H1 (cell line): ENCODE results near the gene XPNPEP1. TPM values are rescaled to one million over a fixed set of nuclear protein-coding genes. Genes with fewer than 3 reads are reported as not detected.

Experiments used
- CTCF ChIA-PET: fragments of 300-600 bp; sonication (Branson Sonifier 250); formaldehyde crosslinking; loops from one replicate; lab custom pipeline; 2021; ENCODE audit not compliant: partially characterized antibody; lab: Charles Lee
- POLR2A ChIA-PET: fragments of 300-600 bp; sonication (Branson Sonifier 250); formaldehyde crosslinking; loops from one replicate; lab custom pipeline; 2021; ENCODE audit warnings: inconsistent platforms; ENCODE audit not compliant: partially characterized antibody; lab: Charles Lee
- DNase-seq, 2 experiments: peaks; one replicate each; pipeline versions ENCODE4 v3.0.0 to v3.0.0-alpha.2; 2010 to 2022; ENCODE audit warnings: low spot score in 2 of 2, low read depth in 1 of 2, mixed read lengths in 1 of 2
- FAIRE-seq: peaks from 2 replicates; lab custom pipeline; 2011; peaks lifted over from hg19 to GRCh38; lab: Jason Lieb, UNC
- H2AFZ ChIP-seq: 2 replicates; pipeline ENCODE4 v1.8.1; 2012; ENCODE audit warnings: low read length, inconsistent platforms
- H2AK5ac ChIP-seq: 2 replicates; pipeline ENCODE4 v1.6.1; 2013; ENCODE audit warnings: low read depth, low read length
- H2BK120ac ChIP-seq: replicated peaks from 2 replicates; pipeline ENCODE3; 2013; ENCODE audit warnings: low read depth, low read length, inconsistent platforms
- H2BK12ac ChIP-seq: 2 replicates; pipeline ENCODE4 v1.6.1; 2013; ENCODE audit warnings: low read depth, low read length
- H2BK15ac ChIP-seq: 2 replicates; pipeline ENCODE4 v1.6.1; 2013; ENCODE audit warnings: low read length
- H2BK20ac ChIP-seq: 2 replicates; pipeline ENCODE4 v1.6.1; 2013; ENCODE audit warnings: low read length
- H2BK5ac ChIP-seq: 2 replicates; pipeline ENCODE4 v1.6.1; 2013; ENCODE audit warnings: low read depth, low read length
- H3K14ac ChIP-seq: 2 replicates; pipeline ENCODE4 v1.6.1; 2013; ENCODE audit warnings: inconsistent platforms; ENCODE audit not compliant: insufficient read length
- H3K18ac ChIP-seq: 2 replicates; pipeline ENCODE4 v1.6.1; 2013; ENCODE audit warnings: low read length; ENCODE audit errors: extremely low read depth
- H3K23ac ChIP-seq: 2 replicates; pipeline ENCODE4 v1.6.1; 2013; ENCODE audit warnings: inconsistent platforms; ENCODE audit not compliant: insufficient read length
- H3K23me2 ChIP-seq: 2 replicates; pipeline ENCODE4 v1.6.1; 2013; ENCODE audit warnings: low read depth, low read length
- H3K27ac ChIP-seq: 2 replicates; pipeline ENCODE4 v1.6.1; 2011; ENCODE audit warnings: low read depth, low read length, inconsistent platforms
- H3K27me3 ChIP-seq, 4 experiments: replicated peaks in 1 of 4; 1 replicate in 1 of 4; 2 replicates in 3 of 4; pipeline versions ENCODE4 v1.6.1 to v1.8.1; 2011 to 2013; ENCODE audit warnings: low read length in 3 of 4, mild to moderate bottlenecking in 3 of 4, inconsistent platforms in 2 of 4, mixed read lengths in 2 of 4, moderate library complexity in 1 of 4; ENCODE audit not compliant: control insufficient read depth in 3 of 4, insufficient read depth in 3 of 4; ENCODE audit errors: extremely low read depth in 1 of 4
- H3K36me3 ChIP-seq, 4 experiments: 2 replicates each; pipeline versions ENCODE4 v1.6.1 to v1.8.1; 2011 to 2013; ENCODE audit warnings: mild to moderate bottlenecking in 4 of 4, low read length in 3 of 4, moderate library complexity in 2 of 4, control low read depth in 1 of 4, inconsistent platforms in 1 of 4; ENCODE audit not compliant: insufficient read depth in 4 of 4, control insufficient read depth in 2 of 4
- H3K4ac ChIP-seq: replicated peaks from 2 replicates; pipeline ENCODE3; 2013; ENCODE audit warnings: low read length, low read depth, mixed read lengths, inconsistent platforms; ENCODE audit not compliant: insufficient read length
- H3K4me1 ChIP-seq, 4 experiments: replicated peaks in 1 of 4; 1 replicate in 1 of 4; 2 replicates in 3 of 4; pipeline versions ENCODE4 v1.6.1 to v1.8.1; 2011 to 2013; ENCODE audit warnings: low read length in 3 of 4, inconsistent platforms in 2 of 4, mixed read lengths in 1 of 4; ENCODE audit not compliant: insufficient read depth in 4 of 4, control insufficient read depth in 3 of 4
- H3K4me2 ChIP-seq, 2 experiments: 2 replicates each; pipeline versions ENCODE4 v1.6.1 to v1.8.1; 2011 to 2013; ENCODE audit warnings: low read depth in 2 of 2, low read length in 2 of 2, control low read depth in 1 of 2, inconsistent platforms in 1 of 2, mild to moderate bottlenecking in 1 of 2; ENCODE audit not compliant: insufficient read depth in 1 of 2
- H3K4me3 ChIP-seq, 4 experiments: fragments of 200-600, 300-600 bp in 1 of 4; sonication (generic), shearing (Covaris generic), sonication (Bioruptor Twin) in 1 of 4; 2 replicates each; pipeline versions ENCODE4 v1.5.1 to v1.8.1; 2011 to 2016; ENCODE audit warnings: low read length in 4 of 4, low read depth in 3 of 4, control low read depth in 2 of 4, inconsistent platforms in 2 of 4, mild to moderate bottlenecking in 2 of 4, mixed read lengths in 1 of 4, moderate library complexity in 1 of 4; ENCODE audit not compliant: insufficient read depth in 2 of 4; ENCODE audit errors: extremely low read depth in 1 of 4
- H3K56ac ChIP-seq: replicated peaks from 2 replicates; pipeline ENCODE3; 2013; ENCODE audit warnings: low read depth, mild to moderate bottlenecking, mixed read lengths, low read length, inconsistent platforms; ENCODE audit not compliant: insufficient read length
- H3K79me1 ChIP-seq: 2 replicates; pipeline ENCODE4 v1.6.1; 2013; ENCODE audit warnings: low read depth, low read length, control low read depth
- H3K79me2 ChIP-seq, 2 experiments: 2 replicates each; pipeline versions ENCODE4 v1.6.1 to v1.8.1; 2012 to 2013; ENCODE audit warnings: low read length in 2 of 2, mild to moderate bottlenecking in 2 of 2, inconsistent platforms in 1 of 2; ENCODE audit not compliant: insufficient read depth in 2 of 2, control insufficient read depth in 1 of 2
- H3K9ac ChIP-seq, 4 experiments: replicated peaks in 1 of 4; 1 replicate in 1 of 4; 2 replicates in 3 of 4; pipeline versions ENCODE4 v1.6.1 to v1.8.1; 2011 to 2013; ENCODE audit warnings: low read depth in 3 of 4, low read length in 3 of 4, control low read depth in 2 of 4, mild to moderate bottlenecking in 2 of 4, moderate library complexity in 2 of 4, inconsistent platforms in 1 of 4; ENCODE audit errors: extremely low read depth in 1 of 4
- H3K9me3 ChIP-seq, 2 experiments: 2 replicates each; pipeline versions ENCODE4 v1.6.1 to v1.8.1; 2012 to 2013; ENCODE audit warnings: mild to moderate bottlenecking in 2 of 2, moderate library complexity in 2 of 2, control low read depth in 1 of 2, inconsistent platforms in 1 of 2, low read depth in 1 of 2, low read length in 1 of 2, mixed read lengths in 1 of 2; ENCODE audit not compliant: insufficient read depth in 2 of 2
- H4K20me1 ChIP-seq, 2 experiments: replicated peaks in 1 of 2; 2 replicates each; pipeline versions ENCODE3 to v1.8.1; 2011 to 2013; ENCODE audit warnings: inconsistent platforms in 2 of 2, low read length in 2 of 2, mild to moderate bottlenecking in 1 of 2; ENCODE audit not compliant: insufficient read depth in 2 of 2, control insufficient read depth in 1 of 2
- H4K5ac ChIP-seq: 2 replicates; pipeline ENCODE4 v1.6.1; 2013; ENCODE audit warnings: low read length, low read depth, mixed read lengths, inconsistent platforms; ENCODE audit not compliant: insufficient read length
- H4K8ac ChIP-seq: 2 replicates; pipeline ENCODE4 v1.8.0; 2013; ENCODE audit warnings: mild to moderate bottlenecking, moderate library complexity, low read length, inconsistent platforms; ENCODE audit not compliant: insufficient read depth; ENCODE audit errors: extremely low read depth
- H4K91ac ChIP-seq: replicated peaks from 2 replicates; pipeline ENCODE3; 2013; ENCODE audit warnings: low read length, mixed read lengths, inconsistent platforms; ENCODE audit not compliant: insufficient read length
- ASH2L ChIP-seq: fragments of 200-600, 300-600 bp; sonication (generic); IDR thresholded peaks from one replicate; pipeline ENCODE4 v1.7.1; 2017; ENCODE audit warnings: low read length
- ATF3 ChIP-seq: IDR thresholded peaks from 2 replicates; pipeline ENCODE4 v1.6.1; 2011; ENCODE audit warnings: low read depth, mild to moderate bottlenecking, low read length; ENCODE audit not compliant: insufficient read depth
- CBX5 ChIP-seq: fragments of 300-800, 300-1000 bp; sonication (generic); IDR thresholded peaks from 2 replicates; pipeline ENCODE4 v1.7.1; 2016; ENCODE audit warnings: antibody characterized with exemption, low read length, low read depth
- CHD2 ChIP-seq: IDR thresholded peaks from 2 replicates; pipeline ENCODE4 v1.6.1; 2012; ENCODE audit warnings: low read length, improper control_type of control experiment
- FOSL1 ChIP-seq: IDR thresholded peaks from 2 replicates; pipeline ENCODE4 v1.6.1; 2011; ENCODE audit warnings: mild to moderate bottlenecking, low read depth, low read length, moderate library complexity; ENCODE audit not compliant: insufficient read depth
- JUND ChIP-seq: IDR thresholded peaks from 2 replicates; pipeline ENCODE4 v1.6.1; 2011; ENCODE audit warnings: mild to moderate bottlenecking, improper control_type of control experiment, low read length
- NRF1 ChIP-seq: IDR thresholded peaks from 2 replicates; pipeline ENCODE4 v1.6.1; 2011; ENCODE audit warnings: mild to moderate bottlenecking, low read depth, low read length, improper control_type of control experiment
- PHF8 ChIP-seq: fragments of 200-600 bp; sonication (generic); conservative IDR thresholded peaks from 2 replicates; pipeline ENCODE4 v1.7.1; 2012; ENCODE audit warnings: low read depth, mild to moderate bottlenecking, inconsistent platforms, low read length, moderate library complexity
- POLR2A ChIP-seq, 2 experiments: IDR thresholded peaks; 1 replicate in 1 of 2; 2 replicates in 1 of 2; pipeline ENCODE4 v1.6.1; 2011; ENCODE audit warnings: low read depth in 2 of 2, low read length in 2 of 2, mild to moderate bottlenecking in 2 of 2; ENCODE audit errors: control extremely low read depth in 1 of 2
- POU5F1 ChIP-seq: IDR thresholded peaks from 2 replicates; pipeline ENCODE4 v1.6.1; 2011; ENCODE audit warnings: low read depth, mild to moderate bottlenecking, low read length, moderate library complexity
- RAD21 ChIP-seq, 2 experiments: IDR thresholded peaks in 1 of 2; conservative IDR thresholded peaks in 1 of 2; 2 replicates each; pipeline ENCODE4 v1.6.1; 2011; ENCODE audit warnings: low read depth in 2 of 2, low read length in 2 of 2, improper control_type of control experiment in 1 of 2, inconsistent platforms in 1 of 2, mild to moderate bottlenecking in 1 of 2, moderate library complexity in 1 of 2
- SIX5 ChIP-seq: IDR thresholded peaks from 2 replicates; pipeline ENCODE4 v1.6.1; 2011; ENCODE audit warnings: mild to moderate bottlenecking, low read depth, low read length
- SP4 ChIP-seq: IDR thresholded peaks from 2 replicates; pipeline ENCODE4 v1.6.1; 2012; ENCODE audit warnings: low read length, inconsistent platforms
- TAF1 ChIP-seq: IDR thresholded peaks from 2 replicates; pipeline ENCODE4 v1.6.1; 2011; ENCODE audit warnings: mild to moderate bottlenecking, low read depth, low read length
- WGBS, 2 experiments: shearing (Covaris generic) in 1 of 2; methylation state at CpG; one replicate each; pipeline versions ENCODE4 v1.1.6 to v1.1.7; 2013 to 2015; ENCODE audit warnings: low lambda C conversion rate in 2 of 2, mixed read lengths in 2 of 2, inconsistent platforms in 1 of 2, low coverage in 1 of 2, missing lambda C conversion rate in 1 of 2; ENCODE audit not compliant: insufficient replicate concordance in 2 of 2, insufficient coverage in 1 of 2, insufficient read length in 1 of 2; ENCODE audit errors: extremely low coverage in 1 of 2, missing lambda C conversion rate in 1 of 2; 5-methylcytosine and 5-hydroxymethylcytosine counted together
- polyA plus RNA-seq, 7 experiments: library from polyadenylated mRNA; depleted of rRNA in 3 of 7; stranded (reverse) in 5 of 7; unstranded in 2 of 7; fragments of >200 nt in 5 of 7; fragments of 200-250 nt in 2 of 7; gene quantifications; 1 replicate in 5 of 7; 2 replicates in 1 of 7; 4 replicates in 1 of 7; pipeline versions ENCODE4 v1.2.1 to v1.2.3, GENCODE V29; 2011 to 2013; ENCODE audit warnings: missing spikeins in 2 of 7, mixed read lengths in 2 of 7
- total RNA-seq: library from RNA; stranded (reverse); fragmentation: NEBNext Ultra II Directional; extraction: Animal tissue kit (Norgen Biotek cat#: 25700); gene quantifications from 2 replicates; pipeline ENCODE4 v1.2.1, GENCODE V29; 2021

The XPNPEP1 gene
- total and polyA plus RNA-seq, 2 of the 8 experiments (the other 6 are each of a cell fraction or from before 2014, with no cell fraction given) = 61.1 to 201 TPM

GRCh38 chr10:109915566-109915965 lies 7.7 kb downstream of the XPNPEP1 start:
- no peaks in the 10 kb centered on the region for H3K27me3 ChIP-seq
- H3K4me2 ChIP-seq = no peak overlapping the region
- peaks cover 0 to 3% (median 1%) of the 10 kb centered on the region in 4 experiments; a peak in 2 of 7 replicates for H3K4me1 ChIP-seq
- no peak overlapping the region for H3K23ac ChIP-seq
- no peak overlapping the region for H2BK20ac ChIP-seq
- H2BK120ac ChIP-seq = no peak overlapping the region
- H2BK12ac ChIP-seq = no peak overlapping the region
- FAIRE-seq = no peak
- H3K4me3 ChIP-seq = no peak overlapping the region
- H4K8ac ChIP-seq = no peak overlapping the region
- H3K79me2 ChIP-seq = peaks cover 0 to 38% of the 10 kb centered on the region in 2 experiments; a peak in 3 of 4 replicates
- H3K27ac ChIP-seq = no peak overlapping the region
- H3K18ac ChIP-seq = no peak overlapping the region
- no peak overlapping the region for H2BK15ac ChIP-seq
- no peak overlapping the region for H2AK5ac ChIP-seq
- no peak overlapping the region for H2AFZ ChIP-seq
- H4K91ac ChIP-seq = no peak overlapping the region
- H4K20me1 ChIP-seq = no peaks in the 10 kb centered on the region
- CTCF ChIA-PET = no interaction called here
- no peaks in the 10 kb centered on the region; the same call in 1 of the 2 replicates for H3K23me2 ChIP-seq
- no peak overlapping the region for H3K56ac ChIP-seq
- WGBS, 2 experiments = 83% methylated on average over 2 of the region's 2 CpGs; no CpG with 5 or more reads in 1 of the 2 experiments
- no peak overlapping the region for H3K4ac ChIP-seq
- H3K36me3 ChIP-seq = peaks cover 0 to 4% (median 0%) of the 10 kb centered on the region in 4 experiments; a peak in 1 of 8 replicates
- H3K14ac ChIP-seq = no peak overlapping the region
- POLR2A ChIA-PET = interaction anchor here (1.7 kb wide), 1 partner anchor 11 kb away, joined by 3 read pairs; no protein-coding TSS in a partner anchor
- no peak overlapping the region for H4K5ac ChIP-seq
- no peak overlapping the region for H3K9ac ChIP-seq
- no peaks in the 10 kb centered on the region for H3K9me3 ChIP-seq
- H2BK5ac ChIP-seq = no peak overlapping the region
- H3K79me1 ChIP-seq = no peaks in the 10 kb centered on the region
- no peak for DNase-seq
- TF ChIP-seq SIX5 (no peak), ATF3 (no peak), NRF1 (no peak), PHF8 (no peak), ASH2L (no peak), FOSL1 (no peak), JUND (no peak), RAD21 (IDR thresholded peaks at IDR 0.05 in 1 of 2, conservative IDR thresholded peaks at IDR 0.05 in 1 of 2; ENCODE audit: low read depth in 2 of 2, low read length in 2 of 2) (no peak), POU5F1 (no peak), POLR2A (IDR thresholded peaks at IDR 0.05; ENCODE audit: control extremely low read depth in 1 of 2, low read depth in 2 of 2, low read length in 2 of 2) (no peak), TAF1 (no peak), SP4 (no peak), CHD2 (no peak), CBX5 (no peak)
